DMS53 (cell line): ENCODE measurements around the gene SLC26A4.

ENCODE experiments used
- DNase-seq: peaks from one replicate; lab custom pipeline; 2025; lab: John Stamatoyannopoulos, UW

SLC26A4 gene

GRCh38 chr7:107697321-107698049, 36.9 kb downstream of the SLC26A4 start:
- no peak for DNase-seq

- no peak for DNase-seq
These were observed 39.9 kb downstream of the SLC26A4 start for GRCh38 chr7:107700570-107700969.

DNA sequence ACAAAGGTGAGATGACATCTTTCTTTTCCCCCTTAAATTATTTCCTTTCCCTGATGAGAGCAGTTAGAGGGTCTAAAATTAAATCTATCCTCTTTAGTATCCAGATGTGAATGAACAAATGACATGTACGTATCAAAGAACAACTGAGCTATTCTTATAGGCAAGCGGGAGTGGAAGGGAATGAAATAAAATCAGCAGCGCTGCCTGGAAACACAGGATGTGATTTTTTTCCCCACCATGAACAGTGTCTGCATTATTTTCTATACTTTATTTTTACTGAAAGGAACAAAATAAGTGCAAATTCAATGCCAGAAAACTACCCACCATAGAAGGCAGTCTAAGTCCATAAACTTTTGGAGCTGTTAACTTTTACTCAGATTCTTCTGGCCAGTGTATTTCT, 40.6 kb downstream of the SLC26A4 start:
- no peak for DNase-seq

GRCh38 chr7:107703219-107703618, 42.6 kb downstream of the SLC26A4 start:
- no peak for DNase-seq

- DNase-seq, result no peak
These were observed 43.2 kb downstream of the SLC26A4 start for GRCh38 chr7:107703872-107704271.

DNA sequence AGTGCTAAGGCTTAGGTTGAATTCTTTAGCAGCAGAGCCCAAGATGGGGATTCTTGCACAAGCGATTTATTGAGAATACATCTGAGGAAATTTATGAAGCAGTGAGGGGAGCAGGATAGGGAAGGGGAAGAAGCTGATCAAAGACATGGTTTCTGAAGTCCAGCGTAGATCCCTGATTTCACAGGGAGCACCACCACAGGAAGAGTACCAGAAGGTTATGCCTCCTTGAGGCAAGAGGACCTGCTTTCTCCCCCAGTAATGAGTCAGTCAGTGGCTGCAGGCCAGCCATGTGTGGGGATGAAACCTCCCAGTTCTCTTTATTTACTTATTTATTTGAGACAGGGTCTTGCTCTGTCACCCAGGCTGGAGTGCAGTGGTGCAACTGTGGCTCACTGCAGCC, 48.3 kb downstream of the SLC26A4 start:
- no peak for DNase-seq

DNA sequence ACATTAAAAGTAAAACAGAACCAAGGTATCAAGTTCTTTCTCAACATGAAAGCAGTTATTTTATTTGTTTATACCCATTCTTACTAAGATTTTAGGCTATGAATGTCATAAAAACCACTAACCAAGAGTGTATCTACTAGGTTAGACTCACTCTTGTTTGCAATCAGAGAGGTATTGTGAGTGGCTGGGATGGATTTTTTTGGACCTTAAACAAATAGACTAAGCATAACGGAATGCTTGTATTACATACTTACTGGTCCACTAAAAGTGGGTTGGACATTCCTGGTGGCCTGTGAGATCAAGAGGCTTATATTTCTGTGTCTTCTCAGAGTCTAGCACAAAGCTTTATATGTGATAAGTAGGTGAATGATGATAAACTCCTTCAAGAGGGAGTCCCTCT, 50.7 kb downstream of the SLC26A4 start:
- DNase-seq, result no peak

GRCh38 chr7:107712025-107712424, 51.4 kb downstream of the SLC26A4 start:
- DNase-seq, result peak; percentile 83

GRCh38 chr7:107712896-107713295, 52.3 kb downstream of the SLC26A4 start:
- no peak for DNase-seq

- DNase-seq, result no peak
These were observed 54.9 kb downstream of the SLC26A4 start for GRCh38 chr7:107715531-107715930.

DNA sequence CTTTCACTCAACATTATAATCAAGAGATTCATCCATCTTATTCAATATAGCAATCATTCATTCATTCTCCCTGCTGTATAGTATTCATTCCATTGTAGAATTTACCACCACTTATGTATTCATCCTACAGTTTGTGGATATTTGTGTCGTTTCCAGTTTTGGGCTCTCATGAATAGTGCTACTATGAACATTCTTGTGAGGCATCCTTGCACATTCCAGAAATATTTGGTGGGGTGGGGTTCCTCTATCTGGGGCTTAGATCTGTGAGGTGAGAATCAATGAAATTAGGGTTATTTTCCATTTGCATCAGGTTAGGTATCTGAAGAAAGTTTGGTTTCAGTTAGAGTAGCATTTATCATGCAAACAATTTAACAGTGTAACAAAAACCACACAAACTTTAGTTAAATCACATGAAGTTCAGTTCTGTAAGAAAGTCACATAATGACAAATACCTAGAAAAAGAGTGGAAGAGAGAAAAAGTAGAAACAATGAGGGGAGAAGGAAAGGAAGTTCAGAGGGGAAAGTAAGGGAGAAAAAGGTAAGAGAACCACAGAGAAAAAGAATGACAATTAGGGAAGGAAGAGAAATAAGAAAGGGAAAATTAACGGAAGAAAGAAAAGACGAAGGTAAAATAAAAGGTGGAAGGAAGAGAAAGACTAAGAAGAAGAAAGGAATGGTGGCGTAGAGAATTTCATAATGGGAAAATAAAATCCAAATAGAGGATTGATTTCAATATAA, 58.0 kb downstream of the SLC26A4 start:
- DNase-seq, result no peak

DNA sequence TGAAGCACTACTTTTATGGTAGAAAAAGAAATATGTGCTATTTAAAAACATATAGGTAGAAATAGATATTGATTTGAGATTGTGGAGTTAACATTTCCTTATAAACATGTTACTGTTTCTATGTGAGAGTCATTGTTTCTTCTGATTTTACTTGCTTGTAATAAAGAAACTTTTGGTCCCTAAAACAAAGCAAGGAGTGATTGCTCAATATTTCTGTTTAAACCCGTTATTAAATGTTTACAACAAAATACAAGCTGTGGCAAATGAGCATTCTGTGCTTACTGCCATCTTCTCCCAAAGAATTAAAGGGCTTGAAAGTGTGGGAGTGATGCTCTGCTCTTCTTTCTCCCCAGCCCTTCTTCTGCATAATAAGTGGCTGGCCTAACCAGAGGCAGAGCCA, 60.7 kb downstream of the SLC26A4 start:
- DNase-seq, result no peak

DNA sequence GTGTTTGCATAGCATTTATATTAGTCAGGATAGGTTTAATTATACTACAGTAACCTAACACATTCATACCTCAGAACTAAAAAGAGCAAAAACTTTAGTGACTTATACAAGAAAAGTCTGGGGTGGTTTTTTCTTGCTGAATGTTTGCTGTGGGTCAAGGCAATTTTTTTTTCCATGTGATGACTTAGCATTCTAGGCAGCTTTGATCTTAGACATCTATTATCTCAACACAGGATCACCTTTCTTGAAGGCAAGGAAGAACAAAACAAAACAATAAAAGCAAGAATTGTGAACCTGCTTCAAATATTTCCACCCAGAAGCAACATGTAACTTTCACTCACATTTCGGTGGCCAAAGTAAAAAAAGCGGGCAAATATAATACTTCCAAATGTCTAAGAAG, 62.6 kb downstream of the SLC26A4 start:
- no peak for DNase-seq

DNA sequence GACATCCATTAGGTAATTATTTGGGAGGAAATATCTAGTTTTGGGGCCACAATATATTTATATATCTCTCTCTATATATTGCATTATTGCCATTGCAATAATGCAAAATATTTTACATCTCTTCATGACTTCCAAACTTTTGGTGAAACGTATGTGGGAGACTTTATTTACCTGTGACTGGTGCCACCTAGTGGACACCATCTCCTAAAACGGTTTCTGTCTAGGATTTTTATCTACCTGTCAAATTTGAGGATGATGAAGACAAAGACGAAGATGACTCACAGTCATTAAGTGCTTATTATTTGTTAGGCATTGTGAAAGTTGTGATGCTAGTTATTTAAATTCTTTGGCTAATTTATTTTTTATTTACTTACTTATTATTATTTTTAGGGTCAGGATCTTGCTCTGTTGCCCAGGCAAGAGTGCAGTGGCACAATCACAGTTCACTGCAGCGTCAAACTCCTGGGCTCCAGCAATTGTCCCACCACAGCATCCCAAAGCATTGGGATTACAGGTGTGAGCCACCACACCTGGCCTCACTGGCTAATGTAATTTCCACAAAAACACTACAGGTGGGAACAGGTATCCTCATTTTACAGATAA, 64.6 kb downstream of the SLC26A4 start:
- peak; percentile 85 for DNase-seq

GRCh38 chr7:107726356-107727130, 65.9 kb downstream of the SLC26A4 start:
- no peak for DNase-seq

DNA sequence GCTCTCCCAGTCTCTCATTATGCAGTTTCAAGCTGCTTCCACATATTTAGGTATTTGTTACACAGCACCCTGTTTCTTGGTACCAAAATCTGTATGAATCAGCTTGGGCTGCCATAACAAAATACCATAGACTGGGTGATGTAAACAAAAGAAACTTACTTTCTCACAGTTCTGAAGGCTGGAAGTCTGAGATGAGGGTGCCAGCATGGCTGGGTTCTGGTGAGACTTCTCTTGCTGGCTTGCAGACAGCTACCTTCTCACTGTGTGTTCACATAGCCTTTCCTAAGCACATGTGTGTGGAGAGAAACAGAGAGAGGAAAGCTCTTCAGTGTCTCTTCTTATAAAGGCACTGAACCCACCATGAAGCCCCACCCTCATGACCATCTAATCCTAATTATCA, 67.6 kb downstream of the SLC26A4 start:
- no peak for DNase-seq

DNA sequence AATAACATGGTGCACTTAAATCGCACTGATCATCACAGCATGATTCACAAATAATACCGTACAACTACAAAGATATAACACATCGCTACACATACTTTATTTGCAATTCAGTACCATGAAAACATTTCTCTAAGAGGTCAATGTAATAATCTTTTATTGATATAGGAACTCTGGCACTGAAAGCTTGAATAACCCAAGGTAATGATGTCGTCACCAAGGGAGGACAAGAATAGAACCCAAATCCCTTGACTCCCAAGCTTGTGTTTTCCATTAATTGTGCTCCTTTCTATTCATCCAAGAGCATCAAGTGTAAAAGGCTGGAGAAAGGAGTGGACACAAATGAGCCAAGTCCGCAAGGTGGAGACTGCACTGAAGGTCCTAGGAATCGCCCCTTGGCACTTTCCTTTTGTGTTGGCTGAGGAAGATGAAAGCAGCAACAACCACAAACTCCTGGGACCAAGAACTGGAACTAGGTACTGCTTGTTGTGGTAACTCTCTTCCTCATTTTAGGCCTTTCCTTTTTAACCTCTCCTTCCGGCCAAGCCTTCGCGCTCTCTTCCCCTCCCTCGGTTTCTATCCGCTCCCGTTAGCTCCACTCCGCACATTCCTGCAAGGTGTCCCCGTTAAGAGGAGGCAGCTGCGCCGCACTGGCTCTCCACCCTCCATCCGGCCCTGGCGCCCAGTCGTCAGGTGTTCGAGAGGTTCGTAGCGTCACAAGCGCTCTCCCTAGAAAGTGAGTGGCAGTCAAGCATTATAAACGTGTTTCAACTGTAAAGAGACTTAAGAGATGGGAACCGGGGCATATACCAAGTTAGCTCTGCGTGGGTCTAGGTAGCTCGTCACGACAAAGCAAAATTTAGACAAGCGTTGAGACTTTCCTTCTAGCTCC, 82.3 kb downstream of the SLC26A4 start:
- peak; percentile 96 for DNase-seq

GRCh38 chr7:107743567-107744344, 83.1 kb downstream of the SLC26A4 start, which contains the start of gene CBLL1:
Gene CBLL1, plus strand, starts transcription at chr7:107744142. Its CDS starts 22 bp downstream, at chr7:107744164.
- peak; percentile 99 for DNase-seq

DNA sequence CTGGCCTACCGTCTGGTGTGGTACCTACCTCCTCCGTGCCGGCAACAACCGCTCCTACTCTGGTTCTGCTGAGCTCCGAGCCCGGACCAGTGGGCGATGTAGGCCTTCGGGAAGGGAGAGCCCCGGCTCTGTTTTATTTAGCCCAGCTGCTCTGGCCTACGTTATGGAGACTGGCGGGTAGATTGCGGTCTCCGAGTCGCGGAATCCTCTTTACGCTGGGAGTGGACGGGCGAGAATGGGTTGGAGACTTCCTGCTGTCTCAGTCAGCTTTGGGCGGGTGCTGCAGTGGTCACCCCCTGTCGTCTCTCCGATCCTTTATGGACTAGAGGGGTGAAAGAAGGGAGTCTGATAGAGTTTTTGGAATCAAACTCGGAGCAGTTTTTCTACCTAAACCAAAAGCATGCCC, 83.7 kb downstream of the SLC26A4 start:
- no peak for DNase-seq

DNA sequence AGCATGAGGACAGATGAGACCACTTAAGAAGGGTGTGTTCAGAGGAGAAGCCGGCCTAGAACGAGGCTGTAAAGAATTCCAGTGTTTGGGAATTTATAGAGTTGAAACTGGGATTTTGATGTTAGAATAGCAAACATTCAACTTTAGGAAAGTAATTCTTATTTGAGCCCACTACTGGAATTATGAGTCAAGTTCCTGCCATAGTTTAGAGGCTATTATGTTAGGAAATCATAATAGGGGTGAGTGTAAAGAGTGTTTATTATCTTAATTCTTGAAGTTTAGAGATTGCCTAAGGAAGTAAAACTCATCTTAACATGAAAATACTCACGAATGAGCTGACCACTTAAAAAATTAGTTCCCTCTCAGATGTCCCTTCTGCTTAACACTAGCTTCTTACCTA, 85.4 kb downstream of the SLC26A4 start:
- DNase-seq, result no peak
